ENCODE measurements around the gene TP53TG3F. TPM values are rescaled to one million over a fixed set of nuclear protein-coding genes. Genes with fewer than 3 reads are reported as not detected.

Gene TP53TG3F
- total RNA-seq = not detected

GRCh38 chr16:33459312-33459711 is at the start of gene TP53TG3F:
Gene TP53TG3F (plus strand): TSS chr16:33459612. CDS start chr16:33459680, 68 bp downstream.

Other genes starting within 250 kb of the TP53TG3F start
- gene TP53TG3E, start 155.3 kb upstream of the TP53TG3F start, total RNA-seq = not detected
- not detected for gene TP53TG3B, start 98.8 kb upstream of the TP53TG3F start, total RNA-seq